GM21619 (cell line): ENCODE measurements around the gene RGS1.

Source experiments
- ATAC-seq: cut with Tn5 transposase; IDR thresholded peaks from one replicate; pipeline ENCODE4 v1.9.1; 2021; ENCODE audit not compliant: unreplicated experiment

The RGS1 gene

GRCh38 chr1:192610112-192610889 lies 34.7 kb downstream of the RGS1 start:
- no peak for ATAC-seq

GRCh38 chr1:192615055-192615454 lies 39.5 kb downstream of the RGS1 start:
- ATAC-seq: peak; percentile 55

- no peak for ATAC-seq
Measured at GRCh38 chr1:192620071-192620635, 44.6 kb downstream of the RGS1 start.

- peak; percentile 88 for ATAC-seq
Measured at GRCh38 chr1:192626366-192627179, 51.0 kb downstream of the RGS1 start.

- ATAC-seq: no peak
Measured at GRCh38 chr1:192627901-192628300, 52.3 kb downstream of the RGS1 start.

GRCh38 chr1:192628396-192629057 lies 53.0 kb downstream of the RGS1 start:
- ATAC-seq: no peak

- no peak for ATAC-seq
Measured at GRCh38 chr1:192629612-192630011, 54.0 kb downstream of the RGS1 start.
